HG03060 (cell line): Measurements from ENCODE around the gene TBC1D1.

Experiments used
- ATAC-seq: cut with Tn5 transposase; IDR thresholded peaks from one replicate; pipeline ENCODE4 v1.9.1; 2021; ENCODE audit warnings: low read depth, moderate number of reproducible peaks; ENCODE audit not compliant: unreplicated experiment

Gene TBC1D1, protein sequence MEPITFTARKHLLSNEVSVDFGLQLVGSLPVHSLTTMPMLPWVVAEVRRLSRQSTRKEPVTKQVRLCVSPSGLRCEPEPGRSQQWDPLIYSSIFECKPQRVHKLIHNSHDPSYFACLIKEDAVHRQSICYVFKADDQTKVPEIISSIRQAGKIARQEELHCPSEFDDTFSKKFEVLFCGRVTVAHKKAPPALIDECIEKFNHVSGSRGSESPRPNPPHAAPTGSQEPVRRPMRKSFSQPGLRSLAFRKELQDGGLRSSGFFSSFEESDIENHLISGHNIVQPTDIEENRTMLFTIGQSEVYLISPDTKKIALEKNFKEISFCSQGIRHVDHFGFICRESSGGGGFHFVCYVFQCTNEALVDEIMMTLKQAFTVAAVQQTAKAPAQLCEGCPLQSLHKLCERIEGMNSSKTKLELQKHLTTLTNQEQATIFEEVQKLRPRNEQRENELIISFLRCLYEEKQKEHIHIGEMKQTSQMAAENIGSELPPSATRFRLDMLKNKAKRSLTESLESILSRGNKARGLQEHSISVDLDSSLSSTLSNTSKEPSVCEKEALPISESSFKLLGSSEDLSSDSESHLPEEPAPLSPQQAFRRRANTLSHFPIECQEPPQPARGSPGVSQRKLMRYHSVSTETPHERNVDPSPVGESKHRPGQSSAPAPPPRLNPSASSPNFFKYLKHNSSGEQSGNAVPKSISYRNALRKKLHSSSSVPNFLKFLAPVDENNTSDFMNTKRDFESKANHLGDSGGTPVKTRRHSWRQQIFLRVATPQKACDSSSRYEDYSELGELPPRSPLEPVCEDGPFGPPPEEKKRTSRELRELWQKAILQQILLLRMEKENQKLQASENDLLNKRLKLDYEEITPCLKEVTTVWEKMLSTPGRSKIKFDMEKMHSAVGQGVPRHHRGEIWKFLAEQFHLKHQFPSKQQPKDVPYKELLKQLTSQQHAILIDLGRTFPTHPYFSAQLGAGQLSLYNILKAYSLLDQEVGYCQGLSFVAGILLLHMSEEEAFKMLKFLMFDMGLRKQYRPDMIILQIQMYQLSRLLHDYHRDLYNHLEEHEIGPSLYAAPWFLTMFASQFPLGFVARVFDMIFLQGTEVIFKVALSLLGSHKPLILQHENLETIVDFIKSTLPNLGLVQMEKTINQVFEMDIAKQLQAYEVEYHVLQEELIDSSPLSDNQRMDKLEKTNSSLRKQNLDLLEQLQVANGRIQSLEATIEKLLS (N-terminal part only)

DNA sequence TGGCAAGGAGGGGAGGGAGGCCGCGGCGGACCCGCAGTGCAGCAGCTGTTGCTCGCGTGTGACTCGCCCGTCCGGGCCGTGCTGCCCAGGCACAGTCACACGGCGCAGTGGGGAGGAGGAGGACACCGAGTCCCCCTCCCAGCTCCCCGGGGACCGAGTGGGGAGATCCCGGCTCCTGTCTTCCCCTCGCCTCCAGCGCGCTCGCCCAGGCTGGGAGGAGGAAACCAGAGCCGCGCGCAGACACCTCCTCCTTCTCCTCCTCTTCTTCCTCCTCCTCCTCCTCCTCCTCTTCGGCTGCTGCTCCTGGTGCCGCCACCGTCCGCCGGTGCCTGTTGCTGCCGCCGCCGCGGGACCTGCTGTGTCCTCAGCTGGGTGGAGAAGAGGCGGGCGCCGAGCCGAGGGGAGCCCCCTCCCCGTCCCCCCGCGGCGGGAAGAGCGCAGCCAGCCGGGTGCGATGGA, at the start of gene TBC1D1:
TBC1D1 (plus strand) TSS at position 284 of the 459 bp plus-strand sequence. CDS start 11,012 bp downstream, outside the sequence.
- no peak for ATAC-seq

DNA sequence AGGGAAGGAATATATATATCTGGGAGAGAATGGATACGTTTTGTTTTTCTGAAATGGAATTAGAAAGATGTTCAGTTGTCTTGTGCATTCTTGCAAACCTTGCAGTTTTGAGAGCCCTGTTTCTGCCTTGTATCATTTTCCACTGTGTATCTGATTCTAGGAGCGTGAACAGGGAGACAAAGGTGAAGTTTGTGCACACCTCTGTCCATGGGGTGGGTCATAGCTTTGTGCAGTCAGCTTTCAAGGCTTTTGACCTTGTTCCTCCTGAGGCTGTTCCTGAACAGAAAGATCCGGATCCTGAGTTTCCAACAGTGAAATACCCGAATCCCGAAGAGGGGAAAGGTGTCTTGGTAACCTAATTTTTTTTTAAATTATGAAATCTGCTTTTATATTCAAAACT, 46.7 kb upstream of the TBC1D1 start:
- ATAC-seq: no peak

DNA sequence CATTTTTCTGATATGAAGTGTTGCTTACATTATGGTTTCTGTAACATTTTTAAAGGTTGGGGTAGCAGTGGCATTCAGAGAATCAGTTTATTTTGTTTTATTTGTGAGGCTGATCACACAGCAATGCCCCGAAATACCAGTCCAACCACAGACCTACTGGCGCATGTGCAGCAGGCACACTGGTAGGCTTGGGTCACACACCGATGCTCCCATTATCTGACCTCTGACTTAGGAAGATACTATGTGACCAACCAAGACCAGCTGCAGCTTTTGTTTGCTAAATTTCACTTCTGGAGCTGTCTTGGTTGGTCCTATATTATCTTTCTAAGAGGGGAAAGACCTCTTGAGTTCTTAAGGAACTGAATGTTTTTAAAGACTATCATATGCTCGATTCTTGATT, 45.7 kb upstream of the TBC1D1 start:
- no peak for ATAC-seq

DNA sequence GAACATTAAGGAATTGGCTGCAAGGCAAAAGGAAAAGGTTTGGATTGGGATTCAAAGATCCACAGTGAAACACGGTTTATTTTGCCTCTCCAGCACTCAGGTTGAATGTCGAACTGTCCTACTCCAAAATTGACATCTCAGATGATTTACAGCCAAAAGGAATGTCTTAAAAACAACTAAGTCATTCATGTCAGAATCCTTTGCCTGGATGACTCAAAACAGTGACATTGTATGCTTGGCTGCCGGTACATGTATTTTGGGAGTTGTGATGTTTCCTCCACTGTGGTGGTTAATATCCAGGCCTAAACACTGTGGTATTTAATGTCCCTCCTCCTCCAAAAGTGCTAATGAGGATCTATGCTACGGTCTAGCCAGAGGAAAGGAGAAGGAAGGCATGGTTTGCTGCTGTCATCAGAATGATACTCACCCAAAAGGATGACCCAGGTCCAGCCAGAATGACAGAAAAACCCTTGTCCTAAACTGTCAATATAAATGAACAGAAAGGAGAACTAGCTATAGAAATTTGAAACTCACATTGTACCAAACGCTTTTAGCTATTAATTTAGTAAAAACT, 43.5 kb upstream of the TBC1D1 start:
- no peak for ATAC-seq

DNA sequence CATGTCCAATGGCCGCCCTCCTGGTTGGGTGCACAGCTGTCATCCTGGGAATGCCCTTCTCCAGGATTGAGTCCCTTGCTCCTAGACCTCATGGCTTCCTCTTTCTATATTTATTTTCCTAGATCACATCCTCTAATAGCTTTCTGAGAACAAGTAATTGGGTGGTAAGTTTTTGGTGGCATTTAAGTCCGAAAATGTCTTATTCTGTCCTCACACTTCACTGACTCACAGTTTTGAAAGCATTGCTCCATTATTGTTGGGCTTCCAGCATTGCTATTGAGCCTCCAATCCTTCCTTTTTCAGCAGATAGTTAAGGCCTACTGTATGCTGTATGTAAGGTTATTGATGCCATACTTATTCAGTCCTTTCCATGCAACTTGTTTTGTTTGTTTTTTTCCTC, 38.5 kb upstream of the TBC1D1 start:
- ATAC-seq: no peak

DNA sequence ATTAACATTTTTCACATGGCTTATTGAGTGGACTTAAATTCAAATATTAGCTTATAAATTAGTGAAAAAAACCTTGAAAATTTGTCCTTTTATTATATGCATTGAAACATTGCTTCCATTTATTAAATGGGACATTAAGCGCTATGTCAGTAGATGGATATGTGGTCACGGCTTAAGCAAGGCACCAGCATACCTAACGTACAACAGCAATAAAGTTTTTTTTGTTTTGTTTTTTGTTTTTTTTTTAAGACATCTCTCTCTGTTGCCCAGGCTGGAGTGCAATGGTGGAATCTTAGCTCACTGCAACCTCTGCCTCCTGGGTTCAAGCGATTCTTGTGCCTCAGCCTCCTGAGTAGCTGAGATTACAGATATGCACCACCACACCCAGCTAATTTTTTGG, 32.8 kb upstream of the TBC1D1 start:
- no peak for ATAC-seq

DNA sequence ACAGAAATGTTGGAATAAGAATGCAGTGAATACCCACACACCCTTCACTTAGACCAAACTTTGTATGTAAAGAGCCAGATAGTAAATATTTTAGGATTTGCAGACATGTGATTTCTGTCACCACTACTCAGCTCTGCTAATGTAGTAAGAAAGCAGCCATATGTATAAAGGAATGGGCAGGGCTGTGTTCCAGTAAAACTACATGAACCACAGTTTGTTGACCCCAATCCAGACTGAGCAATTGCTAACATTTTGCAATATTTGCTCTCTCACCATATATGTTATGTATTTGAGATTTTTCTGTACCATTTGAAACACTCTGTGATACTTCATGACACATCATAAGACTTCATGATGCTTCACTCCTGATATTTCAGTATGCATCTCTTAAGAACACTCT, 32.0 kb upstream of the TBC1D1 start:
- no peak for ATAC-seq

DNA sequence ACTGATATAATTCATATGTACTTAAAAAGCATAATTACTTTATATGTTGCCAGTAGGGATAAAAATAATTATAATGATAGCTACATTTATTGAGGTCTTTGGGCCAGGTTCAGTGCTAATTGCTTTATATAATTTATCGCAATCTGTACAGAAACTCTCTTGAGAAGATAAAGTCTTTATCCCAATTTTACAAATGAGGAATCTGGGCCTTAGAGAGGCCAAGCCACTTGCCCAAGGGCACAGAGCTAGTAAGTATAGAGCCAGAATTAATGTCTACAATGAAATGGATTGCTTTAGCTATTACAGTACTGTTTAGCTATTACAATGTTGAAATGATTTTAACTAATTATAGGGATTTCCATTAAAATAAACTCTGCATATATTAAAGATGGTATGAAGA, 30.6 kb upstream of the TBC1D1 start:
- ATAC-seq: no peak

DNA sequence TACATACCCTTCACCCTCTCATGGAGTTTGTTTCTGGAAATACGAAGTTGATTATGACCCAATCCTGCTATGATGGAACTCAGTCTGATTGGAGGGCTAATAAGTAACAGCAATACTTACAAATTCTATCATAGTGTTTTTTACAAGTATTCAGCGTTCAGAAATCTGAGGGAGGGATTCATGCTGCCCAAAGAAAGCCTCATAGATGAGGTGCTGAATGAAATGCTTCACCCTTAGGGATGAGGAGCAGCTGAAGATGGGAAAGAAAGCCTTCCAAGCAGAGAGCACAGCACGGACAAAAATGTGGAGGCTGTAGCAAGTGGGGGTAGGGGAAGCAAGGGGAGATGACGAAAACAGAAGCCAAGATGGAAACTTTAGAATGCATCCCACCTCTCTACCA, 27.9 kb upstream of the TBC1D1 start:
- no peak for ATAC-seq

DNA sequence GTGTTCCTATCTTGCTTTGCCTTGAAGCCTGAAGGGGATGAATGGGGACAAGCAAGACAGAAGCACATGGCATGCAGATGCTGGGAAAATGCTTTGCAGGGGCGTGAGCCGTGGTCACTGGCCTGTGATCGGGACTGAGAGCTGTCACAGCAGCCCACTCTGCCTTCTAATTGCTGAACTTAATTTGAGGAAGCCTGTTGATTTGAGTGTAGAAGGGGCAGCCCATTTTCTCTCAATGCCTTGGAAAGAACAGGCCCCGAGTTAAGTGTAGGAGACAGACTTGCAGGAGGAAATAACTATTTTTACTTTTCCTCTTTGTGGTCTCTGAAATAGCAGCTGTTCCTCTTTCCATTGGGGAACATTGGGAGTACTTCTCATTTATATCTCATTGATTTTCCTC, 26.1 kb upstream of the TBC1D1 start:
- ATAC-seq: no peak

DNA sequence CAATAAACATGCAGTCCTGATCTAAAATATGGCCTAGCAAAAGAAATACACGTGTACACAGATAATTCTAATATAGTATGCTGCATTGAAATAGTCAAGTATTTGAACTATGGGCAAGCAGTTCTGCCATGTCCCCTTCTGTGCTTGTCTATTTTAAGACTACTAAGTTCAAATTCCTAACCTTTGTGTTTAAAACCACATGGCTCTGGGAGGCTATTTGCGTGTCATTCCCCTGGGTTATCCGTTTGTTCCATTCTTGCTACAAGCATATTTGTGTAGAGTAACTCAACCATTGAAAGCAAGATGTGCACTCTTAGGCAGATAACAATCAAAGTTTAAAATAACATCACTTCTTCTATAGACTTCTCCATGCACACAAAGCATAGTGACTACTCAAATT, 25.4 kb upstream of the TBC1D1 start:
- ATAC-seq: no peak

DNA sequence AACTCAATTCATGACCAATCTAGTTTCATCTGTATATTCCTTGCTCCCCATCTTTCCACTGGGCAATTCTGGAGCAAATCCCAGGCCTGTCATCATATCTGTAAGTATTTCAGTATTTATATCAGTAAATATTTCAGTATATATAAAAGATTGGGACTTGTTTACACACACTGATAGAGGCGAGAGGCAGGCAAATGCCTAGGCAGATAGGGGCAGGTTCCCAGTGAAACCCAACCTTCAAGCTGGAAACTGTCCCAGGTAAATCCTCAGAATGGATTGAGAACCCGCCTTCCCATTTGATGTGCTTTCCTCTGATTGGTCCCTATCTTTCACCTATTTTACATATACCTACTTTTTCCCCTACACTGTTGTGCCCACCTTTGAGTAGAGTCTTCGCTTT, 23.8 kb upstream of the TBC1D1 start:
- ATAC-seq: no peak

DNA sequence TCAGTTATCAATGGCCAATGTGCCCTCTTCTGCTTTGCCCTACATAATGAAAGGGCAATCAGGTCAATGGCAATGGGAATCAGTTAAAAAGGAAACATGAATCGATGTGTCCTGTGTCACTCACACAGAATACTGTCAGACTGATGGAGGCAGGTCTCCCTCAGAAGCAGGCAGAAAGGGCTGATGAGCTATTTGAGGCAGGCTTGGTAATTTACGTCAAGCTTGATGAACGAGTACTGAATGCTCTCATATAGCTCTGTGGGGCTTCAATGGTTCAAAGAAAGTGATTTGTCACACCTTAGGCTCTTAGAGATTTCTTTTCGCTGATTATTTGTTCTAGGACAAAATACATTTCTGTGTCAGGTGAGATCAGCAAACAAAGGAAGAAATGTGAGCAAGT, 22.6 kb upstream of the TBC1D1 start:
- no peak for ATAC-seq

DNA sequence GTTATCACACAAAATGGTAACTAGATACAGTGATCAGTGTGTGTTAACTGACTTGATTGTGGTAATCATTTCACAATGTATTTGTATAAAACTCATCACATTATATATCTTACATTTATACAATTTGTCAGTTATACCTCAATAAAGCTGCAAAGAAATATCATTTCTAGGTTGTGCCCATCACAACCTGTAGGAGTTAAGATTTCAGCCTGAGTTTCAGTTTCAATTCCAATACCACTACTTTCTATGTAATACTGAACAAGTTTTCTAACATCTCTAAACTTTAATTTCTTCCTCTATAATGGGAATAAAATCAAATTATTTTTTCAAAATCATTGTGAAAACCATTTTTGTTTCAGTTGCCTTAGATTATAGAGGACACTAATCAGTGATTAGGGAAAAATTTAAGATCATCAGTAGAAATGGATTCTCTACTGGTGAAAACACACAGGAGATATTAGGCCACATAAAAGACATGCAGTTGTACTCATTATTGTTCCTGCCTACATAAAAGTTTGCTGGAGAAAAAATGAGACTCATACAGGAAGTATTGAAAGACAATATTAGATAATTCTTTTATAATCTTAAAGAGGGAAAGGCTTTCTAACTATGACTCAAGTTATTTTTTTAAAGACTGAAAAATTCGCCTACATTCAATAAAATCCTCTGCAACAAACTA, 18.4 kb upstream of the TBC1D1 start:
- ATAC-seq: no peak

DNA sequence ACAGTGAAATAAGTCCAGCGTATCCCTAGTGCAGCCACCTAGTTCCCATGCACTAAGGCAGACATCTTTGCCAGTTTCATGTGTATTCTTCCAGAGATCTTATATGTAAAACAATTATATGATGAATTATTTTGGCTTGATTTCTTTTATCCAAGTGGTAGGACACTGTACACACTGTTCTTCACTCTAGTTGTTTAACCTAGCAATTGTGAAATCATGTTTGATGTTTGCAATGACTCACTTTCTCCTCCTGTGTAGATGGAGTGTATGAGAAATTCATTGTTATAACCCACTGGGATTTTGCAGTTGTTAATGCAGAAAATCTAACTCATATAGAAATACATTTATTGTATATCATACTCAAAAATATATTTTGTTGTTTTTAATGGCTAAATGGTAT, 17.5 kb upstream of the TBC1D1 start:
- no peak for ATAC-seq

DNA sequence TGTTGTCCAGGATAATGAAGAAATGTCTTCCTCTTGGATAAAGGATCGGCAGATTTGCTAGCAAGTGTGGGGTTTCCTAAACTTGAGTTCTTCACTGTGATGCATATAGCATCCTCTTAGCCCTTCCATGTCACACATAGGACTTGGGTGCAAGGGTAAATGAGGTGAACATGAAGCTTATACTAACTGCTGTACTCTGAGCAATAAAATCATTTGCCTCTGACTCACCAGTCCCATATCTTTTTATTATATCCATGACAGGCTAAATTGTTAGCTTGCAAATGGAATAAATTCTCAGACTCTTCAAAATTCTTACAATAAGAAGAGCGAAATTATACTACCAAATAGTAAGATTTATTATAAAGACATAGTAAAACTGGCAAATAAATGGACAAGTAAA, 14.7 kb upstream of the TBC1D1 start:
- no peak for ATAC-seq

DNA sequence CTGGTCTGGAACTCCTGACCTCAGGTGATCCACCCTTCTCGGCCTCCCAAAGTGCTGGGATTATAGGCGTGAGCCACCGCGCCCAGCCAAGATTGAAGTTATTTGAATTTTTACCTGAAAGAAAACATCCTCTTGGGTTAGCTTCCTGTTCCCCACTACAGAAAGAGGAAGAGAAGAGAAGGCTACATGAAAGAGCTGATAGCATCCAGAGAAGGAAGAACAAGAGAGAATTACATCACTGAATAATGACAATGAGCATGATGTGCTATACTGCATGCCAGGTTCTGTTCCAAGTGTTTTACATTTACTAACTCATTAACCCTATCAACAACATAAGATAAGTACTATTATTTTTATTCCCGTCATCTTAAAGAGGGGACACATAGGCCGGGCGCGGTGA, 11.5 kb upstream of the TBC1D1 start:
- ATAC-seq: no peak

DNA sequence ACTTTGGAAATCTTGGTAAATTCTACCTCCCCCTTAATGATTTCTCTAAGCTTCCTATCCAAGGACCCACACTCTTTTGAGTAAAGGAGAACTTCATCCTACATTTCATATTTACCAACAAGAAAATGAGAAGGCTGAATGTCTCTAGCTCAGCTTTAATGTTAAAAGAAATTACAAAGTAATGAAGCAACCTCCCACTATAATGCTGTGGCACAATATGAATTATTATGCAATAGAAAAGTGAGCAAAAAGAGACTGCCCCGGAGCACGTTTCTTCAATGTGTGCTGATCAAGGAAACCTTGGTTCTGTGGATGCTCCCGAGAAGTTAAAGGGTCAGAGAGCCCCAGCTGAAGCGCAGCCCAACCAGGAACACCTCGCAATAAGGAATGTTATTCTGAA, 9.1 kb upstream of the TBC1D1 start:
- no peak for ATAC-seq

DNA sequence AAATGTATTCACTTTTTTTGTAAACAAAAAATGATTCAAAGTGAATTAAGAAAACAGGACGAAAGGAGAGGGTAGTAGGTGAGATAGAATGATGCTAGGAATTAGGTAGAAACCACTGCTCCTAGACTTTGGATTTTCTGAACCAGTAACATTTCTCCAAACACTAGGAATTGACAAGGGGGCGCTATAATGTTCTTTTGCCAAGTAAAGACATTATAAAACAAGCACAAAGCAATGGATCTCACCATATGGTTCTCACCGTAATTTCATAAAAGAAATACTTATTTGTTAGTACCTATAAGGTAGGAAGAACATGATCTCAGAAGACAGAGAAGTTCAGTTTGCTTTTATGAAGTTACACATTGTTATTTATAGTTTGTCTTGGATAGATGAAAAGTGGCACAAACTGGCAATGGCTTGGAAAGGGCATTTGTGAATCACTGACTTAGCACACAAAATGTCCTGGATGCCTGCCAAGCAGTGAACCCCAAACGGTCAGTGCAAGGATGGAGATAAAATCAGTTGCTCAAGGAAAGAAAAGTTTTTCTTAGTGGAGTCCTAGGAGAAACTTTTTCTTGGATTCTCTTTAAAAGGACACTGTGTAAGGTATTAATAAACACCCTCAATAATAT, 8.1 kb upstream of the TBC1D1 start:
- no peak for ATAC-seq
